OCI-LY1 (cell line): ENCODE measurements around the gene TNFAIP3.

Source experiments
- H2AFZ ChIP-seq: fragments of 200-600 bp; sonication (generic), shearing (Covaris generic); 2 replicates; pipeline ENCODE4 v1.6.0; 2014; ENCODE audit warnings: antibody characterized with exemption, mild to moderate bottlenecking, low read length
- H3F3A ChIP-seq: fragments of 200-600 bp; sonication (generic), shearing (Covaris generic); 2 replicates; pipeline ENCODE4 v1.6.0; 2014; ENCODE audit warnings: mild to moderate bottlenecking, antibody characterized with exemption, low read length, moderate library complexity; ENCODE audit not compliant: insufficient read depth
- H3K27ac ChIP-seq: fragments of 200-600 bp; sonication (generic); 2 replicates; pipeline ENCODE4 v1.5.1; 2014; ENCODE audit warnings: low read length, mixed run types, mild to moderate bottlenecking, low read depth; ENCODE audit not compliant: poor library complexity, severe bottlenecking
- H3K27me3 ChIP-seq: fragments of 200-600 bp; sonication (generic); 2 replicates; pipeline ENCODE4 v1.6.0; 2014; ENCODE audit warnings: antibody characterized with exemption, mild to moderate bottlenecking, low read length, moderate library complexity; ENCODE audit not compliant: insufficient read depth
- H3K36me3 ChIP-seq: fragments of 200-600 bp; sonication (generic); 2 replicates; pipeline ENCODE4 v1.6.1; 2014; ENCODE audit warnings: mild to moderate bottlenecking, antibody characterized with exemption, low read length, moderate library complexity, mixed read lengths; ENCODE audit not compliant: insufficient read depth
- H3K4me1 ChIP-seq: fragments of 200-600 bp; sonication (generic); 2 replicates; pipeline ENCODE4 v1.5.1; 2014; ENCODE audit warnings: mild to moderate bottlenecking, low read length, moderate library complexity; ENCODE audit not compliant: insufficient read depth, severe bottlenecking
- H3K4me2 ChIP-seq: fragments of 200-600 bp; sonication (generic), shearing (Covaris generic); 2 replicates; pipeline ENCODE4 v1.6.1; 2014; ENCODE audit warnings: low read length
- H3K4me3 ChIP-seq: fragments of 200-600 bp; sonication (generic); 2 replicates; pipeline ENCODE4 v1.5.1; 2014; ENCODE audit warnings: low read length, low read depth, mild to moderate bottlenecking, mixed read lengths; ENCODE audit not compliant: poor library complexity, severe bottlenecking
- H3K79me2 ChIP-seq: fragments of 200-600 bp; shearing (Covaris generic); 2 replicates; pipeline ENCODE4 v1.6.1; 2016; ENCODE audit warnings: mixed run types, low read length, mixed read lengths; ENCODE audit not compliant: insufficient read depth
- H3K9ac ChIP-seq: fragments of 200-600 bp; sonication (generic), shearing (Covaris generic); 2 replicates; pipeline ENCODE4 v1.6.1; 2014; ENCODE audit warnings: mild to moderate bottlenecking, low read length, mixed read lengths
- H3K9me2 ChIP-seq: fragments of 200-600 bp; sonication (generic), shearing (Covaris generic); 2 replicates; pipeline ENCODE4 v1.6.1; 2014; ENCODE audit warnings: low read depth, mild to moderate bottlenecking, low read length, mixed read lengths
- H3K9me3 ChIP-seq: fragments of 200-600 bp; shearing (Covaris generic); 2 replicates; pipeline ENCODE4 v1.6.1; 2014; ENCODE audit warnings: low read length, mixed read lengths
- H4K20me1 ChIP-seq: fragments of 200-600 bp; sonication (generic), shearing (Covaris generic); 2 replicates; pipeline ENCODE4 v1.6.0; 2016; ENCODE audit warnings: mild to moderate bottlenecking, low read length; ENCODE audit not compliant: insufficient read depth
- CTCF ChIP-seq: fragments of 200-600 bp; sonication (generic), shearing (Covaris generic); IDR thresholded peaks from 2 replicates; pipeline ENCODE4 v1.5.1; 2017; ENCODE audit warnings: mild to moderate bottlenecking, antibody characterized with exemption, low read length, moderate library complexity, mixed read lengths
- EZH2 ChIP-seq: fragments of 200-600 bp; sonication (generic), shearing (Covaris generic); IDR thresholded peaks from 2 replicates; pipeline ENCODE4 v1.8.0; 2017; ENCODE audit warnings: borderline replicate concordance, mixed run types, mild to moderate bottlenecking, antibody characterized with exemption, low read length, moderate library complexity, mixed read lengths

The TNFAIP3 gene

GRCh38 chr6:137880746-137881521 lies 13.9 kb downstream of the TNFAIP3 start:
- H4K20me1 ChIP-seq = no peaks in the 10 kb centered on the region
- H3K4me3 ChIP-seq = no peak overlapping the region
- H3K27me3 ChIP-seq = no peaks in the 10 kb centered on the region
- H3K79me2 ChIP-seq = no peaks in the 10 kb centered on the region
- no peak for TF ChIP-seq CTCF
- no peak for TF ChIP-seq EZH2
- H3K4me2 ChIP-seq = no peak overlapping the region
- H3K4me1 ChIP-seq = no peaks in the 10 kb centered on the region
- H2AFZ ChIP-seq = no peak overlapping the region
- H3K9me3 ChIP-seq = no peaks in the 10 kb centered on the region
- H3K9ac ChIP-seq = no peak overlapping the region
- H3F3A ChIP-seq = no peaks in the 10 kb centered on the region
- peaks cover 62% of the 10 kb centered on the region for H3K36me3 ChIP-seq
- H3K27ac ChIP-seq = no peak overlapping the region
- H3K9me2 ChIP-seq = no peaks in the 10 kb centered on the region

- Histone ChIP-seq H3K4me2 (no peak overlapping the region), H3K36me3 (peaks cover 59% of the 10 kb centered on the region), H3F3A (no peaks in the 10 kb centered on the region), H3K79me2 (no peaks in the 10 kb centered on the region), H3K9me2 (no peaks in the 10 kb centered on the region), H2AFZ (no peak overlapping the region), H3K9me3 (no peaks in the 10 kb centered on the region), H4K20me1 (no peaks in the 10 kb centered on the region), H3K27me3 (no peaks in the 10 kb centered on the region), H3K4me1 (no peaks in the 10 kb centered on the region), H3K27ac (no peak overlapping the region), H3K4me3 (no peak overlapping the region), H3K9ac (no peak overlapping the region)
- TF ChIP-seq EZH2 = no peak
These were observed 14.4 kb downstream of the TNFAIP3 start for GRCh38 chr6:137881522-137881886.

- Histone ChIP-seq H3K79me2 (no peaks in the 10 kb centered on the region), H3K36me3 (peaks cover 50% of the 10 kb centered on the region), H3K9me3 (no peaks in the 10 kb centered on the region), H3K9me2 (no peaks in the 10 kb centered on the region), H3K27ac (no peak overlapping the region), H3F3A (no peaks in the 10 kb centered on the region), H3K4me2 (no peak overlapping the region), H3K9ac (no peak overlapping the region), H3K27me3 (no peaks in the 10 kb centered on the region), H2AFZ (no peak overlapping the region), H3K4me1 (no peaks in the 10 kb centered on the region), H4K20me1 (no peaks in the 10 kb centered on the region), H3K4me3 (no peak overlapping the region)
- TF ChIP-seq EZH2 = no peak
- no peak for TF ChIP-seq CTCF
These were observed 15.3 kb downstream of the TNFAIP3 start for GRCh38 chr6:137882225-137882961.
